Renal cortex interstitium (tissue), 11 donors: ENCODE results near the gene GDF2. TPM values are rescaled to one million over a fixed set of nuclear protein-coding genes. Genes with fewer than 3 reads are reported as not detected.

Experiments used
- DNase-seq, 11 donors: peaks; one replicate each; pipeline ENCODE4 v3.0.0-alpha.2; 2013; ENCODE audit warnings: low read depth in 9 of 11, low spot score in 4 of 11; ENCODE audit errors: extremely low read depth in 1 of 11
- polyA plus RNA-seq, 3 donors: library from polyadenylated mRNA; unstranded; fragments of 120-200 nt; gene quantifications; one replicate each; pipeline ENCODE4 v1.2.1, GENCODE V29; 2013; ENCODE audit not compliant: insufficient read length in 3 of 3

The GDF2 gene
- polyA plus RNA-seq, 3 donors: not detected

DNA sequence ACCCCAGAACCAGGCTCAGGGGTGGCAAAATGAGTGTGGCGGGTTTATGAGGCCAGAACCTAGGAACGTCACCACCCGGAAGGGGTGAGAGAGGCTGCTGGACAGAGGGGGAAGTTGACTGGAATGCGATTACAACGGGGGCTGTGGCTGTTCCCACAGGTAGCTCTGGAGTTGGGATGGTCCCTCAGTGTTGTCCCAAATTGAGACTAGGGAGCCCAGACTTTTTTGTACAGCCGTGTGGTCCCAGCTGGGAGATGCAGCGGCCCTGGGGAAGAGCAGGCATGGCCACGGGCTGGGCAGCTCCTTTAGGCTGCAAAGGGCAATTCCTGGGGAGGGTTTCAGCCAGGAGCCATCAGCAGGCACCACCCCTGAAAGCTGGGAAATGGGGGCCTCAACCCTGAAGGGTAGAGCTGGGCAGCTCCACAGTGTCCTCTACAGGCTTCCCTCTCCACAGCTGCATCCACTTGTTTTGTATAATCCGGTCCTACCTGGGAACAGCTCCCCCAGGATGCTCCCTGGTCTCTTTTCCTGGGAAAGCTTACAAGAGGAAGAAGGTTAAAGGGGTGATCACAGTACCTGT lies 33.2 kb upstream of the GDF2 start:
- no peak for DNase-seq

DNA sequence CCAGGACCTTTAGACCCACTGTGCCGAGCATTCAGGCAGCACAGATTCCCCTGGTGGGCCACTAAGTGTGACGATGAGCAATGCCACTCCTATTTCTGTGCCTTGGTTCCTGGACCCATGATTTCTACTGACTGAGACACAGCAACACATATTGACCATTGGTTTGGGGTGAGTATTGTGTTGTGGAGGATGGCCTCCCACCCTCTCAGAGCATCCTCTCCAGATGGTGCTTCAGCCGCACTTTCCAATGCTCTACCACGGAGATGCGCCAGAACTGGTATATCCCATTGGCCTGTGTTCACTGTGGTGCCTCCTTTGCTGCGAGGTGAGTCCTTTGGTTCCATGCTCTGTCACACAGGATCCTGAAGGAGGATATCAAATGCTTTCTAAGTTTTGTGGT lies 32.3 kb upstream of the GDF2 start:
- DNase-seq: no peak

- no peak for DNase-seq
These were observed 31.9 kb upstream of the GDF2 start for GRCh38 chr10:47290338-47290737.

DNA sequence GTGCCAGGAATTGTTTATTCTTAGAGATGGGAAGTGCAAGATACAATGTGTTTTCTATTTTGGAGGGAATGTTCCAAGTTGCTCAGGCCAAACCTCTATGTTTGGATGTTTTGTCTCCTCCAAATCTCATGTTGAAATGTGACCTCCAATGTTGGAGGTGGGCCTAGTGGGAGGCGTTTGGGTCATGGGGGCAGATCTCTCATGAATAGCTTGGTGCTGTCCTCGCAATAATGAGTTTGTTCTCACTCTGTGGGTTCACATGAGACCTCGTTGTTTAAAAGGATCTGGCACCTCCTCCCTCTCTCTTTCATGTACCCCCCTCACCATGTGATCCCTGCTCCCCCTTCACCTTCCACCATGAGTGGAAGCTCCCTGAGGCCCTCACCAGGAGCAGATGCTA lies 30.6 kb upstream of the GDF2 start:
- no peak for DNase-seq

- DNase-seq: no peak
These were observed 28.2 kb upstream of the GDF2 start for GRCh38 chr10:47294057-47294456.

- no peak for DNase-seq
These were observed 27.8 kb upstream of the GDF2 start for GRCh38 chr10:47294501-47294900.

GRCh38 chr10:47295411-47295810 lies 26.8 kb upstream of the GDF2 start:
- DNase-seq: no peak

DNA sequence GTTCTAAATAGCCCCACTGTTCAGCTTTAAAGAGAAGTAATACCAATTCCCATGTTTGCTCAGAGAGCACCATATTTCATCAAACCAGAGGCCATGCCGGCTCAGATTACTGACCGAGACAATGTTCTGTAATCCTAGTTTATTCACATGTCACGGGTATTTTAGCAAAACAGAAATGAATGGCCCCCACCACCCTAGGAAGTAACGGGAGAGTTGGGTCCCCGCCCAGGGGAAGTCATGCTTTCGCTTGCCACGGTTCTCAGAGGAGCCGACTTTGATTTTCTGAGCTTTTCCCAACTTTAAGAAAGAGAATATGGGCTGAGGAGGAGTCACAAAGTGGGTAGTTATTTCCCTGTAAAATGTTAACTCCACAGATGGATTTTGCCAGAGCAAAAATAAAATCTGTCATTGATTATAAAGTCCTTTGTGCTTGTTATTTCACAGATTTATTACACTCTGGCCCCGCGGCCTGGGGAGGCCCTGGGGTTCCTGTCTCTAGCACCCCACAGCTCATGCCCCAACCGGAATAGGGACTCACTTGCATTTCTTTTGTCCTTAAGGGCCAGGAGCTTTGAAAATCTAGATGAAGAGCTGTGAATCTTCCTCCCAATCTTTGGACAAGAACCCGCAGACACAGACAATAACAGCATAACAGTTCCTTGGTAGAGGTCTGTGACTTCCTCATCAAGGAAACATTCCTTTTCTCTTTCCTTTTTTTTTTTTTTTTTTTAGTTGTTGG lies 25.9 kb upstream of the GDF2 start:
- no peak for DNase-seq

GRCh38 chr10:47296941-47297340 lies 25.3 kb upstream of the GDF2 start:
- no peak for DNase-seq

GRCh38 chr10:47297866-47298540 lies 24.3 kb upstream of the GDF2 start:
- no peak for DNase-seq

GRCh38 chr10:47298715-47299114 lies 23.5 kb upstream of the GDF2 start:
- DNase-seq: no peak

- no peak for DNase-seq
These were observed 22.4 kb upstream of the GDF2 start, which contains the start of gene GDF10 for GRCh38 chr10:47299611-47300428. GDF10 (plus strand) TSS chr10:47300197; CDS start chr10:47300652, 455 bp downstream.

DNA sequence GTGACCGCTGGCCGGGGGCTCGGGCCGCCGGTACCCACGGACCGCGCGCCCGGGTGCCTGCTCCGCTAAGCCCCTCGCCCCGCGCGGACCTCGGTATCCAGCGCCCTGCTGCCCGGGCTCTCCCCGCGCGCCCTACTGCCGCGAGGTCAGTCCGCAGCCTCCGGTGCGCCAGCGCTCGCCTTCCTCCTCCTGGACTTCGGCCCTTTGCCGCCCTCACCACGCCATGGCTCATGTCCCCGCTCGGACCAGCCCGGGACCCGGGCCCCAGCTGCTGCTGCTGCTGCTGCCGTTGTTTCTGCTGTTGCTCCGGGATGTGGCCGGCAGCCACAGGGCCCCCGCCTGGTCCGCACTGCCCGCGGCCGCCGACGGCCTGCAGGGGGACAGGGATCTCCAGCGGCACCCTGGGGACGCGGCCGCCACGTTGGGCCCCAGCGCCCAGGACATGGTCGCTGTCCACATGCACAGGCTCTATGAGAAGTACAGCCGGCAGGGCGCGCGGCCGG lies 21.8 kb upstream of the GDF2 start:
- DNase-seq: no peak

DNA sequence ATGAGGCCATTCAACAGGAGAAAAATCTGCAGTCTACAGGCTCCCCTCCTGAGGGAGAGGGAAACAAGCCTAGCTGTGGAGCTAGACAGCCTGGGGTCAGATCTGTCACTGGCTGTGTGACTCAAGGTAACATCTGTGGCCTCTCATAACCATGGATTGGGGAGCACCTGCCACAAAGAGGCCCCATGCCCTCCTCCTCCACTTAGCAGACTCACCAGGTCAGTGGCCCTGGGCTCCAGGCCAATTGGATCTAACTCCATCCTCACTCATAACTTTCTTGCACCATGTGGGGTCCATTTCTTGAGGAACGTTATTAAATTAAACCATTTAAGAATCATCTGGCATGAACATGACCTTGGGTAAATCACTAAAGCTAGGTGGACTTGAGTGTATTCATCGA lies 20.4 kb upstream of the GDF2 start:
- no peak for DNase-seq

- no peak for DNase-seq
These were observed 19.1 kb upstream of the GDF2 start for GRCh38 chr10:47303105-47303504.

DNA sequence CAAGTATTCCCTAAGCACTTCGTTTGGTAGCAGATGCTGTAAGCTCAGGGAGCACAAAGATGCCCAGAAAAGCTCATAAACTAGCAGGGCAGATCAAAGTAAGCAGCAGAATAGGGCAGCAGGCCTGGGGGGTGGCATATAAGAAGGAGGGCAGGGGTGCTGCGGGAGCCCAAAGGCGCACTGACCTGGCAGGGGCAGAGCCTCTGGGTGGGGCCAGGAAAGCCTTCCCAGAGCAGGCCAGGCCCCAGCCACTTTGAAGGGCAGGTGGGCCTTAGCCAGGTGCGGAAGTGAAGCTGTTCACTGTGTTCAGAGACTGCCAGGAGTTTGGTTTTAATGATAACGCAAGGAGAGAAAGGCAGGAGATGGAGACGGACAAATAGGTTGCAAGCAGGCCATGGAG lies 18.4 kb upstream of the GDF2 start:
- no peak for DNase-seq

GRCh38 chr10:47305566-47305965 lies 16.7 kb upstream of the GDF2 start:
- DNase-seq: no peak

- DNase-seq: no peak
These were observed 15.7 kb upstream of the GDF2 start for GRCh38 chr10:47306387-47307210.

- DNase-seq: no peak
These were observed 14.9 kb upstream of the GDF2 start for GRCh38 chr10:47307381-47307780.
